Measurements from ENCODE around the gene STX11.

The STX11 gene

GRCh38 chr6:144149894-144150709 lies at the start of gene STX11:
STX11 (plus strand) TSS chr6:144150517; CDS start chr6:144186628, 36,111 bp downstream.
- H3F3A ChIP-seq (ENCODE audit: control insufficient read depth, insufficient read depth): no peaks in the 10 kb centered on the region
- TF ChIP-seq CTCF (IDR thresholded peaks at IDR 0.05; ENCODE audit: low read depth, low read length, poor library complexity, severe bottlenecking) (no peak), EZH2phosphoT487 (IDR thresholded peaks at IDR 0.05; ENCODE audit: borderline replicate concordance, low read length) (peak; percentile 53; the same call in 1 of the 2 replicates)
- H4K20me1 ChIP-seq (ENCODE audit: control insufficient read depth, insufficient read depth, low read depth, low read length): no peaks in the 10 kb centered on the region
- H3K4me3 ChIP-seq (ENCODE audit: low read length): peak within 1 kb of the TSS; percentile 75
- H3K4me1 ChIP-seq (ENCODE audit: control insufficient read depth, low read length): peaks cover 11% of the 10 kb centered on the region
- H3K4me2 ChIP-seq (ENCODE audit: low read length): peak within 1 kb of the TSS; percentile 72
- H3K79me2 ChIP-seq (ENCODE audit: control insufficient read depth, low read length): no peaks in the 10 kb centered on the region
- H3K27me3 ChIP-seq (ENCODE audit: control insufficient read depth, low read length): peaks cover 58% of the 10 kb centered on the region
- H3K36me3 ChIP-seq (ENCODE audit: control insufficient read depth, low read length): no peaks in the 10 kb centered on the region
- H3K9me2 ChIP-seq (replicated peaks; ENCODE audit: control insufficient read depth, low read length): no peaks in the 10 kb centered on the region
- H3K27ac ChIP-seq (ENCODE audit: low read depth, low read length): no peak within 1 kb of the TSS
- H3K9me3 ChIP-seq (ENCODE audit: control insufficient read depth, insufficient read depth, low read length): no peaks in the 10 kb centered on the region

- H3K36me3 ChIP-seq (ENCODE audit: control insufficient read depth, low read length): no peaks in the 10 kb centered on the region
- no peaks in the 10 kb centered on the region for H3K9me2 ChIP-seq (replicated peaks; ENCODE audit: control insufficient read depth, low read length)
- no peak for TF ChIP-seq EZH2phosphoT487 (IDR thresholded peaks at IDR 0.05; ENCODE audit: borderline replicate concordance, low read length)
- TF ChIP-seq CTCF (IDR thresholded peaks at IDR 0.05; ENCODE audit: low read depth, low read length, poor library complexity, severe bottlenecking): no peak
- no peaks in the 10 kb centered on the region for H3K27me3 ChIP-seq (ENCODE audit: control insufficient read depth, low read length)
- H3K79me2 ChIP-seq (ENCODE audit: control insufficient read depth, low read length): no peaks in the 10 kb centered on the region
- no peak overlapping the region for H3K27ac ChIP-seq (ENCODE audit: low read depth, low read length)
- no peaks in the 10 kb centered on the region for H4K20me1 ChIP-seq (ENCODE audit: control insufficient read depth, insufficient read depth, low read depth, low read length)
- H3K9me3 ChIP-seq (ENCODE audit: control insufficient read depth, insufficient read depth, low read length): no peaks in the 10 kb centered on the region
- no peaks in the 10 kb centered on the region for H3K4me1 ChIP-seq (ENCODE audit: control insufficient read depth, low read length)
- no peaks in the 10 kb centered on the region for H3F3A ChIP-seq (ENCODE audit: control insufficient read depth, insufficient read depth)
- no peak overlapping the region for H3K4me2 ChIP-seq (ENCODE audit: low read length)
- H3K4me3 ChIP-seq (ENCODE audit: low read length): no peak overlapping the region
Measured at GRCh38 chr6:144103026-144103563, 47.2 kb upstream of the STX11 start.

- H3F3A ChIP-seq (ENCODE audit: control insufficient read depth, insufficient read depth): no peaks in the 10 kb centered on the region
- no peaks in the 10 kb centered on the region for H3K9me2 ChIP-seq (replicated peaks; ENCODE audit: control insufficient read depth, low read length)
- TF ChIP-seq CTCF (IDR thresholded peaks at IDR 0.05; ENCODE audit: low read depth, low read length, poor library complexity, severe bottlenecking): no peak
- no peak for TF ChIP-seq EZH2phosphoT487 (IDR thresholded peaks at IDR 0.05; ENCODE audit: borderline replicate concordance, low read length)
- H3K4me3 ChIP-seq (ENCODE audit: low read length): no peak overlapping the region
- no peaks in the 10 kb centered on the region for H3K4me1 ChIP-seq (ENCODE audit: control insufficient read depth, low read length)
- H3K4me2 ChIP-seq (ENCODE audit: low read length): no peak overlapping the region
- no peak overlapping the region for H3K27ac ChIP-seq (ENCODE audit: low read depth, low read length)
- H3K79me2 ChIP-seq (ENCODE audit: control insufficient read depth, low read length): no peaks in the 10 kb centered on the region
- H3K27me3 ChIP-seq (ENCODE audit: control insufficient read depth, low read length): no peaks in the 10 kb centered on the region
- no peaks in the 10 kb centered on the region for H3K36me3 ChIP-seq (ENCODE audit: control insufficient read depth, low read length)
- H3K9me3 ChIP-seq (ENCODE audit: control insufficient read depth, insufficient read depth, low read length): no peaks in the 10 kb centered on the region
- H4K20me1 ChIP-seq (ENCODE audit: control insufficient read depth, insufficient read depth, low read depth, low read length): no peaks in the 10 kb centered on the region
Measured at GRCh38 chr6:144104488-144104887, 45.8 kb upstream of the STX11 start.
